Neural cell (in vitro differentiated cells): Measurements from ENCODE around the gene GNPTAB. TPM values are rescaled to one million over a fixed set of nuclear protein-coding genes. Genes with fewer than 3 reads are reported as not detected.

Experiments used
- H2AFZ ChIP-seq: fragments of 200-600, 300-800 bp; sonication (generic), shearing (Covaris generic); 2 replicates; pipeline ENCODE4 v1.6.0; 2014; ENCODE audit warnings: low read depth, mild to moderate bottlenecking, antibody characterized with exemption, low read length, moderate library complexity
- H3F3A ChIP-seq: fragments of 200-600 bp; shearing (Covaris generic); 2 replicates; pipeline ENCODE4 v1.6.1; 2016; ENCODE audit warnings: mild to moderate bottlenecking, moderate library complexity, mixed read lengths, antibody characterized with exemption, low read length; ENCODE audit not compliant: insufficient read depth, poor library complexity, severe bottlenecking
- H3K27ac ChIP-seq: fragments of 200-600, 300-800 bp; sonication (generic), shearing (Covaris generic); 2 replicates; pipeline ENCODE4 v1.5.1; 2014; ENCODE audit warnings: mild to moderate bottlenecking, low read length, moderate library complexity
- H3K27me3 ChIP-seq: fragments of 300-800, 200-600 bp; sonication (generic), shearing (Covaris generic); 2 replicates; pipeline ENCODE4 v1.6.0; 2014; ENCODE audit warnings: mild to moderate bottlenecking, low read depth, low read length, moderate library complexity; ENCODE audit not compliant: insufficient read depth
- H3K36me3 ChIP-seq: fragments of 300-800, 200-600 bp; sonication (generic), shearing (Covaris generic); 2 replicates; pipeline ENCODE4 v1.5.1; 2014; ENCODE audit warnings: mild to moderate bottlenecking, antibody characterized with exemption, low read length, moderate library complexity; ENCODE audit not compliant: insufficient read depth
- H3K4me2 ChIP-seq: fragments of 300-800, 200-600 bp; sonication (generic), shearing (Covaris generic); 2 replicates; pipeline ENCODE4 v1.6.0; 2014; ENCODE audit warnings: mild to moderate bottlenecking, low read length
- H3K4me3 ChIP-seq: fragments of 300-800, 200-600 bp; sonication (generic), shearing (Covaris generic); 2 replicates; pipeline ENCODE4 v1.5.1; 2014; ENCODE audit warnings: mild to moderate bottlenecking, low read length, moderate library complexity
- H3K79me2 ChIP-seq: fragments of 200-600 bp; shearing (Covaris generic); replicated peaks from 2 replicates; pipeline ENCODE4 v1.6.0; 2014; ENCODE audit warnings: mild to moderate bottlenecking, low read length, moderate library complexity; ENCODE audit not compliant: insufficient read depth
- H3K9ac ChIP-seq: fragments of 300-800, 200-600 bp; sonication (generic), shearing (Covaris generic); 2 replicates; pipeline ENCODE4 v1.6.1; 2016; ENCODE audit warnings: mild to moderate bottlenecking, low read length, mixed read lengths
- H3K9me2 ChIP-seq: fragments of 200-600 bp; shearing (Covaris generic); 2 replicates; pipeline ENCODE4 v1.6.1; 2016; ENCODE audit warnings: mild to moderate bottlenecking, low read length, mixed read lengths; ENCODE audit not compliant: insufficient read depth
- H3K9me3 ChIP-seq: fragments of 200-600, 300-800 bp; sonication (generic), shearing (Covaris generic); 2 replicates; pipeline ENCODE4 v1.6.1; 2016; ENCODE audit warnings: mild to moderate bottlenecking, mixed run types, low read length, moderate library complexity, mixed read lengths
- H4K20me1 ChIP-seq: fragments of 200-600 bp; shearing (Covaris generic); 2 replicates; pipeline ENCODE4 v1.6.1; 2016; ENCODE audit warnings: mild to moderate bottlenecking, mixed run types; ENCODE audit not compliant: insufficient read depth
- EP300 ChIP-seq: fragments of 450-650 bp; conservative IDR thresholded peaks from 2 replicates; pipeline ENCODE4 v1.6.1; 2014; ENCODE audit warnings: antibody characterized with exemption, mild to moderate bottlenecking, moderate library complexity; ENCODE audit not compliant: poor library complexity, severe bottlenecking
- EZH2 ChIP-seq: fragments of 200-600, 300-800 bp; shearing (Covaris generic), sonication (generic); IDR thresholded peaks from 2 replicates; pipeline ENCODE4 v1.6.1; 2014; ENCODE audit warnings: antibody characterized with exemption, low read length, borderline replicate concordance, mild to moderate bottlenecking; ENCODE audit not compliant: insufficient read depth, poor library complexity, severe bottlenecking
- MXI1 ChIP-seq: fragments of 450-650 bp; conservative IDR thresholded peaks from 2 replicates; pipeline ENCODE4 v1.6.1; 2014; ENCODE audit warnings: antibody characterized with exemption, mild to moderate bottlenecking; ENCODE audit not compliant: poor library complexity, severe bottlenecking
- POLR2AphosphoS5 ChIP-seq: IDR thresholded peaks from 2 replicates; pipeline ENCODE4 v1.6.1; 2012
- RAD21 ChIP-seq: fragments of 450-650 bp; conservative IDR thresholded peaks from 2 replicates; pipeline ENCODE4 v1.6.1; 2014; ENCODE audit warnings: antibody characterized with exemption, mild to moderate bottlenecking, moderate library complexity
- SMC3 ChIP-seq: fragments of 450-650 bp; conservative IDR thresholded peaks from 2 replicates; pipeline ENCODE4 v1.6.1; 2014; ENCODE audit warnings: antibody characterized with exemption, mild to moderate bottlenecking, moderate library complexity; ENCODE audit not compliant: poor library complexity
- TAF1 ChIP-seq: IDR thresholded peaks from 2 replicates; pipeline ENCODE4 v1.6.1; 2012; ENCODE audit warnings: low read depth
- polyA plus RNA-seq: library from polyadenylated mRNA; depleted of rRNA; stranded (reverse); fragments of >200 nt; gene quantifications from 2 replicates; pipeline ENCODE4 v1.2.3, GENCODE V29; 2014
- TF ChIP-seq, protein P1 (sequence below): IDR thresholded peaks from 2 replicates; pipeline ENCODE4 v1.6.1; 2012; ENCODE audit warnings: borderline replicate concordance
- TF ChIP-seq, protein P2 (sequence below): fragments of 450-650 bp; IDR thresholded peaks from 2 replicates; pipeline ENCODE4 v1.5.1; 2014; ENCODE audit warnings: antibody characterized with exemption, mild to moderate bottlenecking, moderate library complexity; ENCODE audit not compliant: poor library complexity, severe bottlenecking

Gene GNPTAB
- polyA plus RNA-seq, 1 donor from 2014 or later: 80.0 TPM

DNA sequence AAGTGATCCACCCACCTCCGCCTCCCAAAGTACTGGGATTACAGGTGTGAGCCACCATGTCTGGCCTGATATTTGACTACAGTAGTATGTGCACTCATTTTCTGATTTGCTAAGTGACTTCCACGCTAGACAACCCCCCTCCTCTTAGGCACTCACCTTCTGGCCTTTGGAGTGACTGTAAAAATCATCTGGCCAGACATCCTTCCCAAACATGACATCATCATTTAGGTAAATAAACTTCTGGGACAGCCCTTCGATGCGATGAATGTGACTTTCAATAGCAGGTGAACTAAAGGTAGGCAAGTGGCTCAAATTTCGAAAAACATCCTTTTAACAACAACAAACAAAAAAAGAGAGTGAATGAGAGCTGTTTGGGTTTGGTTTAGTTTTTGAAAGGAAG is 60.9 kb downstream of the GNPTAB start:
- TF ChIP-seq RAD21 (no peak), SMC3 (no peak), POLR2AphosphoS5 (no peak), MXI1 (no peak), EP300 (no peak), EZH2 (no peak), TAF1 (no peak)
- TF ChIP-seq, protein P1, sequence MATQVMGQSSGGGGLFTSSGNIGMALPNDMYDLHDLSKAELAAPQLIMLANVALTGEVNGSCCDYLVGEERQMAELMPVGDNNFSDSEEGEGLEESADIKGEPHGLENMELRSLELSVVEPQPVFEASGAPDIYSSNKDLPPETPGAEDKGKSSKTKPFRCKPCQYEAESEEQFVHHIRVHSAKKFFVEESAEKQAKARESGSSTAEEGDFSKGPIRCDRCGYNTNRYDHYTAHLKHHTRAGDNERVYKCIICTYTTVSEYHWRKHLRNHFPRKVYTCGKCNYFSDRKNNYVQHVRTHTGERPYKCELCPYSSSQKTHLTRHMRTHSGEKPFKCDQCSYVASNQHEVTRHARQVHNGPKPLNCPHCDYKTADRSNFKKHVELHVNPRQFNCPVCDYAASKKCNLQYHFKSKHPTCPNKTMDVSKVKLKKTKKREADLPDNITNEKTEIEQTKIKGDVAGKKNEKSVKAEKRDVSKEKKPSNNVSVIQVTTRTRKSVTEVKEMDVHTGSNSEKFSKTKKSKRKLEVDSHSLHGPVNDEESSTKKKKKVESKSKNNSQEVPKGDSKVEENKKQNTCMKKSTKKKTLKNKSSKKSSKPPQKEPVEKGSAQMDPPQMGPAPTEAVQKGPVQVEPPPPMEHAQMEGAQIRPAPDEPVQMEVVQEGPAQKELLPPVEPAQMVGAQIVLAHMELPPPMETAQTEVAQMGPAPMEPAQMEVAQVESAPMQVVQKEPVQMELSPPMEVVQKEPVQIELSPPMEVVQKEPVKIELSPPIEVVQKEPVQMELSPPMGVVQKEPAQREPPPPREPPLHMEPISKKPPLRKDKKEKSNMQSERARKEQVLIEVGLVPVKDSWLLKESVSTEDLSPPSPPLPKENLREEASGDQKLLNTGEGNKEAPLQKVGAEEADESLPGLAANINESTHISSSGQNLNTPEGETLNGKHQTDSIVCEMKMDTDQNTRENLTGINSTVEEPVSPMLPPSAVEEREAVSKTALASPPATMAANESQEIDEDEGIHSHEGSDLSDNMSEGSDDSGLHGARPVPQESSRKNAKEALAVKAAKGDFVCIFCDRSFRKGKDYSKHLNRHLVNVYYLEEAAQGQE: no peak
- TF ChIP-seq, protein P2, sequence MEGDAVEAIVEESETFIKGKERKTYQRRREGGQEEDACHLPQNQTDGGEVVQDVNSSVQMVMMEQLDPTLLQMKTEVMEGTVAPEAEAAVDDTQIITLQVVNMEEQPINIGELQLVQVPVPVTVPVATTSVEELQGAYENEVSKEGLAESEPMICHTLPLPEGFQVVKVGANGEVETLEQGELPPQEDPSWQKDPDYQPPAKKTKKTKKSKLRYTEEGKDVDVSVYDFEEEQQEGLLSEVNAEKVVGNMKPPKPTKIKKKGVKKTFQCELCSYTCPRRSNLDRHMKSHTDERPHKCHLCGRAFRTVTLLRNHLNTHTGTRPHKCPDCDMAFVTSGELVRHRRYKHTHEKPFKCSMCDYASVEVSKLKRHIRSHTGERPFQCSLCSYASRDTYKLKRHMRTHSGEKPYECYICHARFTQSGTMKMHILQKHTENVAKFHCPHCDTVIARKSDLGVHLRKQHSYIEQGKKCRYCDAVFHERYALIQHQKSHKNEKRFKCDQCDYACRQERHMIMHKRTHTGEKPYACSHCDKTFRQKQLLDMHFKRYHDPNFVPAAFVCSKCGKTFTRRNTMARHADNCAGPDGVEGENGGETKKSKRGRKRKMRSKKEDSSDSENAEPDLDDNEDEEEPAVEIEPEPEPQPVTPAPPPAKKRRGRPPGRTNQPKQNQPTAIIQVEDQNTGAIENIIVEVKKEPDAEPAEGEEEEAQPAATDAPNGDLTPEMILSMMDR: no peak
- H3K36me3 ChIP-seq: peaks cover 3% of the 10 kb centered on the region

DNA sequence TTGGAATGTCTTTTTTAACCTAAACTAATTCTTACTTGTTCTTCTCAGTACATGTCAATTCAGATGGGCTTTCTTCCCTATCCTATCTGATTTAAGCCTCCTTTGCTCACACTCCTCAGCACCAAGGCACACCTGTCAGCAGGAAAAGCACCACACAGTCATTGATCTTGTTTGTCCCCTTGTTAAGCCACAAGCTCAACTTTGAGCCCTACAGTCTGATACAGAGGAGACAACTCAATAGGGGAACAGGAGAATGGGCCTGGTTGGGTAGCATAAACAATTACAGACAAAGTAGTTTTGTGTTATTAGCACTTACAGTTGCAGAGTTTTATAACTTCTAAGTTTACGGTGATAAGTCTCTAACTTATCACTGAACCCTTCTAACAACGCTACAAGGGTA is 62.0 kb downstream of the GNPTAB start:
- no peak overlapping the region for H3K4me2 ChIP-seq
- H3K36me3 ChIP-seq: peaks cover 3% of the 10 kb centered on the region
- no peaks in the 10 kb centered on the region for H3K9me3 ChIP-seq
- no peaks in the 10 kb centered on the region for H3K27me3 ChIP-seq
- no peak overlapping the region for H2AFZ ChIP-seq
- no peak overlapping the region for H3K9ac ChIP-seq
- H3K9me2 ChIP-seq: no peaks in the 10 kb centered on the region
- H3K79me2 ChIP-seq: no peaks in the 10 kb centered on the region
- TF ChIP-seq RAD21: no peak
- TF ChIP-seq TAF1: no peak
- TF ChIP-seq, protein P2: no peak
- H3F3A ChIP-seq: no peaks in the 10 kb centered on the region
- H3K27ac ChIP-seq: no peak overlapping the region
- H4K20me1 ChIP-seq: no peaks in the 10 kb centered on the region
- H3K4me3 ChIP-seq: no peak overlapping the region

More for the DNA sequence above, 60.9 kb downstream of the GNPTAB start:
- H4K20me1 ChIP-seq: no peaks in the 10 kb centered on the region
- no peaks in the 10 kb centered on the region for H3F3A ChIP-seq
- H3K27ac ChIP-seq: no peak overlapping the region
- no peaks in the 10 kb centered on the region for H3K9me2 ChIP-seq
- no peaks in the 10 kb centered on the region for H3K27me3 ChIP-seq
- no peak overlapping the region for H3K9ac ChIP-seq
- H3K4me2 ChIP-seq: no peak overlapping the region
- no peaks in the 10 kb centered on the region for H3K9me3 ChIP-seq
- no peak overlapping the region for H2AFZ ChIP-seq
- no peaks in the 10 kb centered on the region for H3K79me2 ChIP-seq
- H3K4me3 ChIP-seq: no peak overlapping the region
